Left ventricle myocardium inferior (tissue), 1 donor: ENCODE data around the gene ARPC4. TPM values are rescaled to one million over a fixed set of nuclear protein-coding genes. Genes with fewer than 3 reads are reported as not detected.

Experiments used
- DNase-seq: peaks from one replicate; pipeline ENCODE4 v3.0.0-alpha.2; 2020
- H3K27ac ChIP-seq: fragments of 200-600 bp; replicated peaks from 2 replicates; pipeline ENCODE4 v1.8.0; 2021
- H3K27me3 ChIP-seq: fragments of 200-600 bp; 2 replicates; pipeline ENCODE4 v1.8.0; 2021; ENCODE audit warnings: low read depth
- H3K36me3 ChIP-seq: fragments of 200-600 bp; 2 replicates; pipeline ENCODE4 v1.8.0; 2021
- H3K4me1 ChIP-seq: fragments of 200-600 bp; 2 replicates; pipeline ENCODE4 v1.8.0; 2021
- H3K4me3 ChIP-seq: fragments of 200-600 bp; 2 replicates; pipeline ENCODE4 v1.8.0; 2021; ENCODE audit warnings: mild to moderate bottlenecking, moderate library complexity
- H3K9me3 ChIP-seq: fragments of 200-600 bp; replicated peaks from 2 replicates; pipeline ENCODE4 v1.8.0; 2021
- intact Hi-C: fragments of 100-400 bp; cut with micrococcal nuclease; formaldehyde crosslinking; loops from one replicate; pipeline ENCODE4 v1.11.0; 2022
- total RNA-seq: library from RNA; stranded (reverse); fragmentation: NEBNext Ultra II Directional; extraction: Animal tissue kit (Norgen Biotek cat#: 25700); gene quantifications from one replicate; pipeline ENCODE4 v1.2.1, GENCODE V29; 2021
- TF ChIP-seq, protein P1 (sequence below): fragments of 200-600 bp; IDR thresholded peaks from 2 replicates; pipeline ENCODE4 v1.8.0; 2021; ENCODE audit warnings: antibody characterized with exemption, mild to moderate bottlenecking, borderline replicate concordance
- donor health status: DM: no; HTN: yes; CAD: no; lungs with severe emphysema.

ARPC4 gene
- total RNA-seq, 1 donor from 2014 or later, result 52.9 TPM

DNA sequence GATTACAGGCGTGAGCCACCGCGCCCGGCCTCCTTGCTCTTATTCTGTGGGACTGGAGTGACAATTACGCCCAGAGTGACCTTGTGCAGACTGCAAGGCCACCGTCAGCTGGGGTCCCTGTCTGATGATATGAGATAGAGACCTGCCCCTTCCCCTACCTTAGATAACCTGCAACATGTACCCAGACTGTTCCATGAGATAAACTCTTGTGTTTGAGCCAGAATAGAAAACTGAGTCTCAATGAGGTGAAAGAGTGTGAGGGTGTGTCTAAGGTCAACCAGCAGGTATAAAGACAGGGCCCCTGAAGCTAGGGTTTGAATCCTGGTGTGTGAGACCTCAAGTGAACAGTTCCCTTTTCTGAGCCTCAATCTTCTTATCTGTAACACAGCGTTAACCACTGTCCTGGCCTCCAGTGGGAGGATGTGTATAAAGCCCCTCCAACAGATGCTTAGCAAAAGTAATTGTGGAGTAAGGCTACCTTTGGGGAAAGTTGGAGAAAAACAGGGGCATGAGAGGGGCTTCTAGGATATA is 6.6 kb upstream of the ARPC4 start:
- peaks cover 90% of the 10 kb centered on the region for H3K36me3 ChIP-seq
- TF ChIP-seq, protein P1, sequence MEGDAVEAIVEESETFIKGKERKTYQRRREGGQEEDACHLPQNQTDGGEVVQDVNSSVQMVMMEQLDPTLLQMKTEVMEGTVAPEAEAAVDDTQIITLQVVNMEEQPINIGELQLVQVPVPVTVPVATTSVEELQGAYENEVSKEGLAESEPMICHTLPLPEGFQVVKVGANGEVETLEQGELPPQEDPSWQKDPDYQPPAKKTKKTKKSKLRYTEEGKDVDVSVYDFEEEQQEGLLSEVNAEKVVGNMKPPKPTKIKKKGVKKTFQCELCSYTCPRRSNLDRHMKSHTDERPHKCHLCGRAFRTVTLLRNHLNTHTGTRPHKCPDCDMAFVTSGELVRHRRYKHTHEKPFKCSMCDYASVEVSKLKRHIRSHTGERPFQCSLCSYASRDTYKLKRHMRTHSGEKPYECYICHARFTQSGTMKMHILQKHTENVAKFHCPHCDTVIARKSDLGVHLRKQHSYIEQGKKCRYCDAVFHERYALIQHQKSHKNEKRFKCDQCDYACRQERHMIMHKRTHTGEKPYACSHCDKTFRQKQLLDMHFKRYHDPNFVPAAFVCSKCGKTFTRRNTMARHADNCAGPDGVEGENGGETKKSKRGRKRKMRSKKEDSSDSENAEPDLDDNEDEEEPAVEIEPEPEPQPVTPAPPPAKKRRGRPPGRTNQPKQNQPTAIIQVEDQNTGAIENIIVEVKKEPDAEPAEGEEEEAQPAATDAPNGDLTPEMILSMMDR, result no peak
- no peak for DNase-seq
- no peaks in the 10 kb centered on the region for H3K27me3 ChIP-seq
- peaks cover 10% of the 10 kb centered on the region for H3K4me1 ChIP-seq
- no peak overlapping the region for H3K4me3 ChIP-seq
- intact Hi-C loops, result no loop called here
- H3K9me3 ChIP-seq, result no peaks in the 10 kb centered on the region
- H3K27ac ChIP-seq, result no peak overlapping the region

DNA sequence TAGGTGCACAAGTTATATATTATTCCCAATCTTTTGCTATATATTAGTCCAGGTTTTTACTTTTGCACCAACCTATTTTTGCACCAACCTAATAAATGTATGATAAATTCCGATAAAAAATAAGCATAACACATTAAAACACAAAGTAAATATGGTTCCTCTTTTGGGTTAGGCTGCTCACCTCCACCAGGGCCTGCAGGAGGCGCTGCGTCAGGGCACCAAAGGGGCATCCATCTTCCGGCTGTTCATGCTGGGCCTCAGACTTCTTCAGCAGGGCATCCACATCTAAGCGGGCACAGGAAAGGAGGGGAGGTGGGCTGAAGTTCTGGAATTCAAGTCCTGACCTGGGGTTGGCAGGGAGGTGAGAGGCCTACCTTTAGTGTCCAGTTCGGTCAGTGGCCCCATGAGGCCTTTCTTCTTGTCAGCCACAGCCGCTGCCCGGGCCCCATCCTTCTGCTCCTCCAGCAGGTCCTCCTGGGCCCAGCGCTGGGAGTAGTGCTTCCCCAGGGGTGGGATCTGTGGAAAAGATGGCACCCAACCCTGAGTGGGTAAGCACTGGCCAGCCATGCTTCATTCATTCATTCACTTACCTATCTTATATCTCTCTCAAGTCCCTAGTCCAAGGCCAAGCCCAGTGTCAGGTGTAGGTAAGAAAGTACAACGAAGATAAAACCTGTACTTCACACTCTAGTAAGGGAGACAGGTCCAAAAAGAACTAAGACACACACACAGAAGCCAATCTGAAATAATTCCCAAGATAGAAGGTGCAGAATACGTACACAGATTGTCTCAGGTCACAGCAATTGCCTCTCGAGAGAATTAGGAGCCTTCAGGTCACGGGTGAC is 5.8 kb upstream of the ARPC4 start:
- intact Hi-C loops, result no loop called here
- H3K36me3 ChIP-seq, result peaks cover 82% of the 10 kb centered on the region
- no peaks in the 10 kb centered on the region for H3K9me3 ChIP-seq
- H3K27me3 ChIP-seq, result no peaks in the 10 kb centered on the region
- no peak overlapping the region for H3K4me3 ChIP-seq
- TF ChIP-seq, protein P1, result no peak
- peaks cover 17% of the 10 kb centered on the region for H3K4me1 ChIP-seq
- DNase-seq, result no peak
- H3K27ac ChIP-seq, result no peak overlapping the region

DNA sequence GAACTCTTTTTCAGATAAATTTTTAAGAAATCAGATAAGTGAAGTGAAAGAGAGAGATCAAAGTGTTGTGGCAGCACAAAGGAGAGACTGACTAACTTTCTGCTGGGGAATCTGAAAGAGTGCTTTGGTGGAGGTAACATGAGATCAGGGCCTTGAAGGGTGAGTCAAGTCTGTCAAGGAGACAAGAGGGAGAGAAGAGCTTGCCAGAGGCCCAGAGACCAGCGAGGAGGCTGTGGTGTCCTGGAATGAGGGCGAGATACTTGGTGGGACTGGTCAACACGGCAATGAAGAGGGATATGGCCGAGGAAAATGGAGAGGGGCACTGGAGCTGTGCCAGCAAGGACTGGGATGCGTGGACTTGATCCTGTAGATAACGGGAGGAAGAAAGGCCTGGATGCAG is 5.2 kb upstream of the ARPC4 start:
- no peak overlapping the region for H3K27ac ChIP-seq
- H3K36me3 ChIP-seq, result peaks cover 75% of the 10 kb centered on the region
- peaks cover 24% of the 10 kb centered on the region for H3K4me1 ChIP-seq
- DNase-seq, result no peak
- TF ChIP-seq, protein P1, result no peak
- no peaks in the 10 kb centered on the region for H3K9me3 ChIP-seq
- H3K4me3 ChIP-seq, result no peak overlapping the region
- H3K27me3 ChIP-seq, result no peaks in the 10 kb centered on the region
- intact Hi-C loops, result no loop called here

DNA sequence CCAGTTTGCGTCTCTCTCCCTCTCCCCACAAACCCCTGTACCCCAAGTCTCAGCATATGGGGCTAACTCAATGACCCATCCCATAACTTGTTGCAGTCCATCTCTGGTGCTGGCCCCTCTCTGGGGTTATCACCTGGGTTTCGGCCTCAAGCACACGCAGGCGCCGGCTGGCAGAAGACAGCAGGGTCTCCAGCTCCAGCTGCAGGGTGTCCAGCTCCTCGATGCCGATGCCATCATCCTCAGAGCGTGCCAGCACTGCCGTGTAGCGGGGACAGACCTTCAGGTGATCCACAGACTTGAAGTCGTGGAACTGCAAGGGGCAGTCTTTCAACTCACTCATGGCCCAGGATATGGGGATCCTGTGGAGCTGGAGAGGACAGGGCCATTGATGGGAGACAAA is 1.8 kb upstream of the ARPC4 start:
- Histone ChIP-seq H3K27me3 (no peaks in the 10 kb centered on the region), H3K4me3 (no peak overlapping the region), H3K4me1 (peaks cover 57% of the 10 kb centered on the region), H3K36me3 (peaks cover 62% of the 10 kb centered on the region), H3K27ac (peak overlapping the region; percentile 99), H3K9me3 (no peaks in the 10 kb centered on the region)
- intact Hi-C loops, result no loop called here
- DNase-seq, result no peak
- TF ChIP-seq, protein P1, result no peak

DNA sequence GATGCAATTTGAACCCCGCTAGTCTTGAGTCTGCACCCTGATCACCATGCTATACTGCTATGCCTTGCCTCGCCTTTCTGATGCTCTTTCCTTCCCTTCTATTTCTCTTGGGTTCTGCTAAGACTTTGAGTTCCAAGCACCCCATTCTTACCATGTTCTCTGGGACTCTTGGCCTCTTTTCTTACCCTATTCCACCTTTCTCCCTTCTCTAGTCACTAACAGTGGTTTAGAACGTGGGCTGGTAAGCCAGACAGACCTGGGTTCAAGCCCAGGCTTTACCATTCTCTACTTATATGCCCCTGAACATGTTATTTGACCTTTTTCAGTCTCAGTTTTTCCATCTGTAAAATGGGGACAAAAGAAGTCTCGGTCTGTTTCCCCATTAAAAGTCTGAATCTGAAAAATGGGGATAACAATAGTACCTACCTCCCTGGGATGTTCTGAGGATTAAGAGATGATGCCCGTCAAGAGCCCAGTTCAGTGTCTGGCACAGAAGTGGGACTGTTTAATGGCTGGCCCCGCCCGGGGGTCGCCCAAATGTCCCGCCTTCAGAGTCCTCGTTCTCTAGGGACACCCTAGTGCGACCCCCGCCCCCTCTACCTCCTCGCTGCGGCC is 985 bp upstream of the ARPC4 start:
- Histone ChIP-seq H3K36me3 (peaks cover 56% of the 10 kb centered on the region), H3K4me3 (peak overlapping the region; percentile 98), H3K9me3 (no peaks in the 10 kb centered on the region), H3K27ac (peak overlapping the region; percentile 99), H3K4me1 (peaks cover 61% of the 10 kb centered on the region), H3K27me3 (no peaks in the 10 kb centered on the region)
- intact Hi-C loops, result no loop called here
- no peak for DNase-seq
- TF ChIP-seq, protein P1, result no peak
